Left renal pelvis (tissue), 4 donors: ENCODE measurements around the gene TJP2. TPM values are rescaled to one million over a fixed set of nuclear protein-coding genes. Genes with fewer than 3 reads are reported as not detected.
A peak's percentile ranks its signal among the peaks of the same experiment; 100 is the strongest.

ENCODE experiments used
- DNase-seq, 4 donors: peaks; one replicate each; pipeline ENCODE4 v3.0.0-alpha.2; 2013; ENCODE audit warnings: low read depth in 4 of 4, low spot score in 3 of 4
- polyA plus RNA-seq, 4 donors: library from polyadenylated mRNA; unstranded; fragments of 120-200 nt; gene quantifications; one replicate each; pipeline ENCODE4 v1.2.1, GENCODE V29; 2013; ENCODE audit not compliant: insufficient read length in 4 of 4

Gene TJP2
- polyA plus RNA-seq = 100 to 1,000 TPM in 3 of 4 donors, 10 to 100 TPM in 1; 86.8 to 120 (median 103) TPM

GRCh38 chr9:69173891-69174615 is at the start of gene TJP2:
TSS of gene TJP2 (plus strand) at chr9:69174277. CDS start at chr9:69174373, 96 bp downstream.
- peak in 1 of 4 donors; percentile 47 for DNase-seq

GRCh38 chr9:69130456-69131441 is 43.3 kb upstream of the TJP2 start:
- no peak for DNase-seq

GRCh38 chr9:69131682-69132081 is 42.4 kb upstream of the TJP2 start:
- no peak for DNase-seq

GRCh38 chr9:69132361-69132760 is 41.7 kb upstream of the TJP2 start:
- DNase-seq = no peak

GRCh38 chr9:69134412-69134811 is 39.7 kb upstream of the TJP2 start:
- no peak for DNase-seq

GRCh38 chr9:69136185-69136584 is 37.9 kb upstream of the TJP2 start:
- no peak for DNase-seq

- DNase-seq = no peak
Measured at GRCh38 chr9:69136779-69137178, 37.3 kb upstream of the TJP2 start.

GRCh38 chr9:69137311-69137710 is 36.8 kb upstream of the TJP2 start:
- DNase-seq = no peak

GRCh38 chr9:69139596-69139995 is 34.5 kb upstream of the TJP2 start:
- no peak for DNase-seq

- no peak for DNase-seq
Measured at GRCh38 chr9:69140123-69140735, 33.8 kb upstream of the TJP2 start.

- no peak for DNase-seq
Measured at GRCh38 chr9:69141851-69142250, 32.2 kb upstream of the TJP2 start.

GRCh38 chr9:69143291-69143690 is 30.8 kb upstream of the TJP2 start:
- no peak for DNase-seq

GRCh38 chr9:69145144-69145715 is 28.8 kb upstream of the TJP2 start:
- no peak for DNase-seq

GRCh38 chr9:69147041-69147834 is 26.8 kb upstream of the TJP2 start:
- DNase-seq = no peak

- DNase-seq = no peak
Measured at GRCh38 chr9:69149321-69149807, 24.7 kb upstream of the TJP2 start.

GRCh38 chr9:69151506-69151905 is 22.6 kb upstream of the TJP2 start:
- no peak for DNase-seq

GRCh38 chr9:69153707-69154521 is 20.2 kb upstream of the TJP2 start:
- no peak for DNase-seq

- DNase-seq = no peak
Measured at GRCh38 chr9:69155341-69156030, 18.6 kb upstream of the TJP2 start.
